GM18499 (cell line): ENCODE data around the gene FGF22.
"Not testable (repeated sequence)": the region's sequence is repeated elsewhere in the genome, so short reads cannot be mapped to it uniquely, and the experiment has no call there.

ENCODE experiments used
- ATAC-seq: cut with Tn5 transposase; IDR thresholded peaks from one replicate; pipeline ENCODE4 v1.9.1; 2021; ENCODE audit warnings: moderate number of reproducible peaks; ENCODE audit not compliant: insufficient read depth, unreplicated experiment

FGF22 gene

DNA sequence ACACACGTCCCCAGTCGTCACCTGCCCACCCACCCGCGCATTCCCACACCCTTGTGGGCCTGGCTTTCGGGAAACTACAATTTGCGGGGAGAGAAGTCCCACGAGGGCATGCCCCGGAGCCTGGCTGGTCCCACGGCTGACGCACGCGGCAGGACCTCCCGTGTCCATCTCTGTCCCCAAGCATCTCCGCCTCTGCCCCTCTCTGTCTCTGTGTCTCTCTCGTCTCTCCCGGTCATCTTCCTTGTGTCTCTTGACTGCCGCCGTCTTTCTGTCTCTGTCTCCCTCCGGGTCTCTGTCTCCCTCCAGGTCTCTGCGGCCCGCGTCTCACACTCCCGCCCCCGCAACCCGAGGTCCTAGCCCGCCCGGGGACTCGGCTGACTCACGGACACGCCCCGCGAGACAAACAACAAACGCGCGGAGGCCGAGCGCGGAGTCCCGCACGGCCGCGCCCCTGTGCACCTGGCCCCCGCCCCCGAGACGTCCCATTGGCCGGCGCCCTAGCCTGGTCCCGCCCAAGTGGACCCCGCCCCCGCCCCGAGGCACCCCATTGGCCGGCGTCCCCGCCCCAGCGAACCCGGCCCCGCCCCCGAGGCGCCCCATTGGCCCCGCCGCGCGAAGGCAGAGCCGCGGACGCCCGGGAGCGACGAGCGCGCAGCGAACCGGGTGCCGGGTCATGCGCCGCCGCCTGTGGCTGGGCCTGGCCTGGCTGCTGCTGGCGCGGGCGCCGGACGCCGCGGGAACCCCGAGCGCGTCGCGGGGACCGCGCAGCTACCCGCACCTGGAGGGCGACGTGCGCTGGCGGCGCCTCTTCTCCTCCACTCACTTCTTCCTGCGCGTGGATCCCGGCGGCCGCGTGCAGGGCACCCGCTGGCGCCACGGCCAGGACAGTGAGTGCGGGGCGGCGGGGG, at the start of gene FGF22:
Gene FGF22, plus strand, starts transcription at position 627 of the 908 bp plus-strand sequence. Its CDS starts 47 bp downstream, at position 674.
- no peak for ATAC-seq

GRCh38 chr19:590396-590745, 49.3 kb upstream of the FGF22 start:
- no peak for ATAC-seq

DNA sequence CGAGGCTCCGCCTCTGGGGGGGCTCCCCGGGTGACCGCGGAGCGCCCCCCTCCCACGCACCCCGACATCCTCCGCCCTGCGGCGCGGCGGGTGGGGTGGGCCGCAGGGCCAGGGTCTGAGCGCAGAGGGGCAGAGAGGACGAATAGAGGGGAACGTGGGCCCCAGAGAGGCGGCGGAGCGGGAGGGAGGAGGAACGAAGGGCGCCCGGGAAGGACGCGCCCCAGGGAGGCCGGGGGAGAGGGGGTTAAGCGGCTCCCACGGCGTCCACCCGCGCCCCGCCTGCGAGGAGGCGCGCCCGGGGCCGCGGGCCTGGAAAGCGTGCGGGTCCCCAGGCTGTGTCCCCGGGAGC, 49.0 kb upstream of the FGF22 start:
- no peak for ATAC-seq

DNA sequence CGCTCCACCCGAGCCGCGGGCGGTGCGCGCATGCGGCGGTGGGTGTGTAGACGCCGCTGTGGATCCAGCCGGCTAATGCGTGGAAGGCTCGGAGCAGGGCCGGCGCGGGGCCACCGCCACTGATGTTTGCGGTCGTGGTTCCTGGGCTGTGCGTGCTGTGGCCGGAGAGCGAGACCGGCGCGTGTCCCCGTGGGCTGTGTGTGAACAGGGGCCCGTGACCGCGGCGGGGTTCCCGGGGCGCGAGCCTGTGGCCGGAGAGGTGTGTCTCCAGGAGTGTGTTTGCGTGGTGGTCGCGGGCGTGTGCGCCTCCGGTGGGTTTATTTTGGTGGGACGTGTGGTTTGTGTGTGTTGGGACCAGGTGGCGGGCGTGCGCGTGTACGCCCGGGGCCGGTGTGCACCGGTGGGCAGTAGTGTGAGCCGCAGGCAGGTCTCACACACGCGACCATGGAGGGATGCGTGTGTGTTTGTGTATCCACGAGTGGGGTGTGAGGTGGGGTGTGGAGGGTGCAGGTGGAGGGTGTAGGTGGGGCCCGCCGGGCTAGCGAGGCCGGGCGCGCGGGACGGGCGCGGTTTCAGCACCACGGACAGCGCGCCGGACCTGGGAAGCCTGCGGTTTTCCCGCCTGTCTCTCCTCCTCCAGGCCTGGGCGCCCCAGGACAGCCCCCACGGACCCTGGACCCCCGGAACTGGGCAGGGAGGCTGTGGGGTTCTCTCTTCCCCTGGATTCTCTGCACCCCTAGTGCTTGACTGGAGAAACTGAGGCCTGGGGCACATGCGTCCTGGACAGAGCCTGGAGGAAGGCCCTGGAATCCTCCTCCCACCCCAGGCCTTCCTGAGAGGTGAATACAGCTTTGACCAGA, 48.4 kb upstream of the FGF22 start:
- no peak for ATAC-seq

DNA sequence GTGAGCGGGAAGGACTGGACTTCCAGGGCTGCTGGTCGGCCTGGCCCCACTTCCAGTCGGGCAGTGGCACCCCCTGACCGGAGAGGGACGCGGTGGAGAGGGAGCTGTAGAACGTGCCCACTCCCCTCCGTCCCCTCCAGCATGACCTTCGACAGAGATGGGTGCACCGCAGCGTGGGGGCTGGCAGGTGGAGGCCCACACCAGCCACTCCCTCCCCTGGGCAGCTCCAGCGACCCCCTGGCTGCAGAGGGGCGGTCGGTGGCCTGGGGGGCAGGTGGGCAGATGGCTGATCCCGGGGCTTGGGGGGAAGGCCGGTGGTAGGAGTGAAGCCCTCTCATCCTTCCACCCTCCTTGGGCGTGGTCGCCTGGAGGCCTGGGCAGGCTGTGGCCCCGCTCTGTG, 47.6 kb upstream of the FGF22 start:
- no peak for ATAC-seq

DNA sequence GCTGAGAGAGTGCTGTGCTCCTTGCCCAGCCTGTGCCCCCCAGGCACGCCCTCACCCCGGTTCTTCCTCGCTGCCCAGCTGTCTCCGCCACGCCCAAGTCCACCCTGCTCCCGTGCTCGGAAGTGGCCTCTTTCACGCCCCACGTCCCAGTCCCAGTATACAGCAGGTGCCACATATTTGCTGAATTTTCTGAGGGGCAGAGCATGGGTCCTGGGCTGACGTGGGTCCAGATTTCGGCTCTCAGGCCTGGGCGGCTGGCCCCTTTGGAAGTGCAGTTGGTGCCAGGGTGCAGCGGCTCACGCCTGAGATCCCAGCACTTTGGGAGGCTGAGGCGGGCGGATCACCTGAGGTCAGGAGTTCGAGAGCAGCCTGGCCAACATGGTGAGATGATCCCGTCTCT, 46.6 kb upstream of the FGF22 start:
- ATAC-seq, result no peak

DNA sequence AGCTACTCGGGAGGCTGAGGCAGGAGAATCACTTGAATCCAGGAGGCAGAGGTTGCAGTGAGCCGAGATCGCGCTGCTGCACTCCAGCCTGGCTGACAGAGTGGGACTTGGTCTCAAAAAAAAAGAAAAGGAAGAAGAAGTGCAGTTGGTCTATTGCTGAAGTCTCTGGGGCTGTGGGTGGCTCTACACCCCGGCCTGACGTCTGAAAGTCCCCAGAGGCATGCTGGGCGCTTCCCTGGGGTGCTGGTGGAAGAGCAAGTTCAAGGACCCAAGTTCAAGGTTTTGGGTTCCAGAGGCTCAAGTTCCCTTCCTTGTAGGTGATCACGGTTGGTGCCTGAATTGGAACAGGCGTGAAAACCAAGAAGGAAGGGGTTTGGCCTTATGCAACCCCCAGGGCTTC, 46.2 kb upstream of the FGF22 start:
- no peak for ATAC-seq

GRCh38 chr19:594265-594870, 45.3 kb upstream of the FGF22 start:
- no peak for ATAC-seq

DNA sequence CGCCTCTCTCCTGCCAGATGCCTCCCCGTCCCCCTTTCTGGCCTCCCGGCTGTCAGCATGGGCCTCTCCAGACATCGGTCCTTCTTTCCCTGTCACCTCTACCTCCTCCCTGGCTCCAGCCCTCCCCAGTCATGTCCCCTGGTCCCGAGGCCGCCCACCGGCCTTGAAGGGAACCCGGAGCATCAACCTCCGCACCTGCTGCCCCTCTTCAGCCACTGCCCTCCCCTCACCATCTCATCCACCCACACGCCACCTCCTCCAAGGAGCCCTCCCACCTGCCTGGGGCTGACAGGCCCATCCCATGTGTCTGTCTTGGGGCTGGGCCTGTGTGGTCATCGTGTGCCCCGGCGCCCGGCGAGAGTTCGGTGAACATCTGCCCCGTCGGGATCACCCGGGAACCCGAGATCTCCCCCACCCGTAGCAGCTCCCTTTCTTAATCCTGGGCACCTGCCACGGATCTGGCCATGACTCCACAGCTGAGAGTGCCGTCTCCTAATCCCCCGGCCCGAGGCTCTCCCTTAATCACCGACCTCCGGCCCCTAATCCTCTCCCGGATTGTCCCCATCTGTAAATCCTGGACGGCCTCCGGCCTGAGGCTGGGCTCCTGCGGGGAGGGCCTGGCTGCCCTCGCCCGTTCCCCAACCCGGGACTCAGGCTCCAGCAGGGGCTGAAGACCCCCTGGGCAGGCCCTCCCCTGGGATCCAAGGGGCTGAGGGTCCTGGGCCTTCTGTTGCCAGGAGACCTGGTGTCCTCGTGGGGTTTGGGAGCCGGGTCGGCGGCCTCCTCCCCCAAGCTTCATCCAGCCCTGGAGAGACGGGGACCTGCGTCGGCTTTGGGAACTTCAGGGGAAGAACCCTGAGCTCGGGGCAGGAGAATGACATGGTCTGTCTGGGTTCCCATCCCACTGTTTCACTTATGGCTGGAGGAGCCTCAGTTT, 44.1 kb upstream of the FGF22 start:
- no peak for ATAC-seq

DNA sequence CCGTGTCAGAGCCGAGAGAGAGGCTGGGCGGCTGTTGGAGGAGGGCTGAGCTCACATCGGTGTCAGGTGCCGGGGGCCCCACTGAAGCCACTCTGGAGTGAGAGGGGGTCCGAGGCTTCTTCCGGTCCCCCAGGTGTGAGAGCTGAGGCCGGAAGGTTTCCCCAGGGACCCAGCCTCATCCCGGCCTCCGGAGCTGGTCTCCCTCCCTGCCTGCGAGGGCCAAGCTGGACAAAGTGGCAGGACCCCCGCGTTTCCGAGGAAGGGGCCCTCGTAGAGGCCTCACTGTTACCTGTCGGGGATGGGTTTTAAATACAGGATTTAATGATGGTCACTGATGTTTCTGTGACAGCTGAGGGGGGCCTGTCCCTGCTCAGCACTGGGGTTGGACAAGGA, 43.4 kb upstream of the FGF22 start:
- ATAC-seq, result no peak

- no peak for ATAC-seq
These were observed 42.0 kb upstream of the FGF22 start for GRCh38 chr19:597406-598315.

GRCh38 chr19:601310-601709, 38.4 kb upstream of the FGF22 start:
- no peak for ATAC-seq

DNA sequence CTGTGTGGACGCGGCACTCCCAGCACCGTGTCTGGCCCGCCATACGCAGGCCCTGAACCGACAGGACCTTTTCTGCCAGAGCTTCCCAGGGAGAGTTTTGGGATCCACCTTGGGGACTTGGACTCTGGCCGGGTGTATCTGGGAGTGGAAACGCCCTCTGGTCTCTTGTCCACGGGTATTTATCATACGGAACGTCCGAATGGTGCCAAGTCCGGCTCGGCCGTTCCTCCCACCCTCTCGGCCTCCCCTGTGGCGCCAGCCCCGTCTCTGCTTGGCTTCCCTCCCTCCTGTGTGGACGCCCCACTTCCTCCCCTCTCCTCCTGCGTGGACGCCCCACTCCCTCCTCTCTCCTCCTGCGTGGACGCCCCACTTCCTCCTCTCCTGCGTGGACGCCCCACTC, 37.9 kb upstream of the FGF22 start:
- no peak for ATAC-seq

DNA sequence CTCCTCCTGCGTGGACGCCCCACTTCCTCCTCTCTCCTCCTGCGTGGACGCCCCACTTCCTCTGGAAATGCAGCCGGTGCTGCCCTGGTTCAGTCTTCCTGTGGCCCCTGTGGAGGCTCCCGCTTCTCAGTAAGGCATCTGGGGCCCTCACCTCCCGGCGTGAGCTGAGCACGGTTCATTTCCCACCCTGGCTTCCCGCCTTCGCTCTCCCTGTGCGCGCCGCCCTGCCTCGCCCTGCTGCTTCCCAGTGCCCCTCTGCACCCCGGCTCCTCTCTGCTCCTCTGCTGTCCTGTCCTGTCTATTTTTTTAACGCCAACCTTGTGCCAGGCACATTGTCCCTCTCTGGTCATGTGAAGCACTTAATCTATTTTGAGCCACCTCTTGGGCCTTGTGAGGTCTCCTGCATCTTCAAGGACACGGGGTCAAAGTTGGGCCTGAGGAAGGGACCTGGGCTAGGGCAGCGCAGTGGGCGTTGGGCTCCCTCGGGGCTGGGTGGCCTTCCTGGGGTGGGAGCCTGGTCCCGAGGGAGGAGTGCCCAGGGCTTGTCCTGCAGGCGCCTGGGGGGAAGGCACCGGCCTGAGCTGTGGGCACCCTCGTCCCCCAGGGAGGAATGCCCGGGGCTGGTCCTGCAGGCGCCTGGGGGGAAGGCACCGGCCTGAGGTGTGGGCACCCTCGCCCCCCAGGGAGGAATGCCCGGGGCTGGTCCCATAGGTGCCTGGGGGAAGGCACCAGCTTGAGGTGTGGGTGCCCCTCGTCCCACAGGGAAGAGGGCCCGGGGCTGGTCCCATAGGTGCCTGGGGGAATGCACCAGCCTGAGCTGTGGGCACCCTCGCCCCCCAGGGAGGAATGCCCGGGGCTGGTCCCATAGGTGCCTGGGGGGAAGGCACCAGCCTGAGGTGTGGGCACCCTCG, 37.0 kb upstream of the FGF22 start:
- ATAC-seq, result no peak

DNA sequence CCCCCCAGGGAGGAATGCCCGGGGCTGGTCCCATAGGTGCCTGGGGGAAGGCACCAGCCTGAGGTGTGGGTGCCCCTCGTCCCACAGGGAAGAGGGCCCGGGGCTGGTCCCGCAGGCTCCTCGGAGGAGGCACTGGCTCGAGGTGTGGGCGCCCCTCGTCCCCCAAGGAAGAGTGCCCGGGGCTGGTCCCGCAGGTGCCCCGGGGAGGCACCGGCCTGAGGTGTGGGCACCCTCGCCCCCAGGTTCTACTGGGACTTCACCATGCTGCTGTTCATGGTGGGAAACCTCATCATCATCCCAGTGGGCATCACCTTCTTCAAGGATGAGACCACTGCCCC, 36.4 kb upstream of the FGF22 start:
- not testable (repeated sequence) for ATAC-seq

DNA sequence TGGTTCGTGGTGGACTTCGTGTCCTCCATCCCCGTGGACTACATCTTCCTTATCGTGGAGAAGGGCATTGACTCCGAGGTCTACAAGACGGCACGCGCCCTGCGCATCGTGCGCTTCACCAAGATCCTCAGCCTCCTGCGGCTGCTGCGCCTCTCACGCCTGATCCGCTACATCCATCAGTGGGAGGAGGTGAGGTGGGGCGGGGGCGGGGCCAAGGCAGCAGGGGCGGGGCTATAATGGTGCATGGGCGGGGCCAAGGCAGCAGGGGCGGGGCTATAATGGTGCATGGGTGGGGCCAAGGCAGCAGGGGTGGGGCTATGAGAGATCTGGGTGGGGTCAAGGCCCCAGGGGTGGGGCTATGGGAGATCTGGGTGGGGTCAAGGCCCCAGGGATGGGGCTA, 35.9 kb upstream of the FGF22 start:
- not testable (repeated sequence) for ATAC-seq

- no peak for ATAC-seq
These were observed 35.3 kb upstream of the FGF22 start for GRCh38 chr19:604355-604754.
